ENCODE results near the gene COA8. TPM values are rescaled to one million over a fixed set of nuclear protein-coding genes. Genes with fewer than 3 reads are reported as not detected.

The COA8 gene
- total and polyA plus RNA-seq, 9 of the 15 experiments (the other 6 are each of a cell fraction or from before 2014, with no cell fraction given), result 5.0 to 35.3 (median 25.7) TPM

DNA sequence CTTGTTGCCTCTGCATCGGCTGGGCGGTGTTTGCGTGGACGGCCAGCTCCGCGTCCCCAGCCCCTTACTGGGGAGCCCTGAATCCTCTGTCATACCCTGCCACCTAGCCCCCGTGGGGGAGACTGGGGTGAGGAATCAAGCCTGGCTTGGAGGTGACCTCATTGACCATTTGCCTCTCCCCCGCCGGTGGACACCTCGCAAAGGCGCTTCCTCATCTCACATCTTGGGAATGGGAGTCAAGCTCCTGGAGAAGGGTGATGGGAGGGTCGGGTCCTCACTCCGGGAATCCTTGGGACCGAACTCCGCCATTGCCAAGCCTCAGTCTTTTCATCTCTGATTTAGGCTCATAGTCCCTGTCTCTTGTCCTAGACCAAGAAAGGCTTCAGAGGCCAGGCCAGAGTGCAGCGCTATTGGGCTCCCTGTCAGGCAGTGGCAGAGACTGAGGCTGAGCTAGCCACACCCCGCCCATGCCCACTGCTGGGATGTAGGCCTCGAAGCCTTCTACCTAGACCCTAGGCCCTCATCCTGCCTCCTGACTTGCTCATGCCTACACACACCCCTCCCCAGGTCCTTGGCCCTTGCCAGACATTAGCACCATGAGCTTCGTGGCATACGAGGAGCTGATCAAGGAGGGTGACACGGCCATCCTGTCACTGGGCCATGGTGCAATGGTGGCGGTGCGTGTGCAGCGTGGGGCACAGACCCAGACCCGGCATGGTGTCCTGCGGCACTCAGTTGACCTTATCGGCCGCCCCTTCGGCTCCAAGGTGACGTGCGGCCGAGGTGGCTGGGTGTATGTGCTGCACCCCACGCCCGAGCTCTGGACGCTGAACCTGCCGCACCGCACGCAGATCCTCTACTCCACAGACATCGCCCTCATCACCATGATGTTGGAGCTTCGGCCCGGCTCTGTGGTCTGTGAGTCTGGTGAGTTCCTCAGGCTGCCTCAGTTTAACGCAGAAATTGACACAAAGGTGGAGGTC, 33.1 kb upstream of the COA8 start (continued):
- TF ChIP-seq, protein P1, sequence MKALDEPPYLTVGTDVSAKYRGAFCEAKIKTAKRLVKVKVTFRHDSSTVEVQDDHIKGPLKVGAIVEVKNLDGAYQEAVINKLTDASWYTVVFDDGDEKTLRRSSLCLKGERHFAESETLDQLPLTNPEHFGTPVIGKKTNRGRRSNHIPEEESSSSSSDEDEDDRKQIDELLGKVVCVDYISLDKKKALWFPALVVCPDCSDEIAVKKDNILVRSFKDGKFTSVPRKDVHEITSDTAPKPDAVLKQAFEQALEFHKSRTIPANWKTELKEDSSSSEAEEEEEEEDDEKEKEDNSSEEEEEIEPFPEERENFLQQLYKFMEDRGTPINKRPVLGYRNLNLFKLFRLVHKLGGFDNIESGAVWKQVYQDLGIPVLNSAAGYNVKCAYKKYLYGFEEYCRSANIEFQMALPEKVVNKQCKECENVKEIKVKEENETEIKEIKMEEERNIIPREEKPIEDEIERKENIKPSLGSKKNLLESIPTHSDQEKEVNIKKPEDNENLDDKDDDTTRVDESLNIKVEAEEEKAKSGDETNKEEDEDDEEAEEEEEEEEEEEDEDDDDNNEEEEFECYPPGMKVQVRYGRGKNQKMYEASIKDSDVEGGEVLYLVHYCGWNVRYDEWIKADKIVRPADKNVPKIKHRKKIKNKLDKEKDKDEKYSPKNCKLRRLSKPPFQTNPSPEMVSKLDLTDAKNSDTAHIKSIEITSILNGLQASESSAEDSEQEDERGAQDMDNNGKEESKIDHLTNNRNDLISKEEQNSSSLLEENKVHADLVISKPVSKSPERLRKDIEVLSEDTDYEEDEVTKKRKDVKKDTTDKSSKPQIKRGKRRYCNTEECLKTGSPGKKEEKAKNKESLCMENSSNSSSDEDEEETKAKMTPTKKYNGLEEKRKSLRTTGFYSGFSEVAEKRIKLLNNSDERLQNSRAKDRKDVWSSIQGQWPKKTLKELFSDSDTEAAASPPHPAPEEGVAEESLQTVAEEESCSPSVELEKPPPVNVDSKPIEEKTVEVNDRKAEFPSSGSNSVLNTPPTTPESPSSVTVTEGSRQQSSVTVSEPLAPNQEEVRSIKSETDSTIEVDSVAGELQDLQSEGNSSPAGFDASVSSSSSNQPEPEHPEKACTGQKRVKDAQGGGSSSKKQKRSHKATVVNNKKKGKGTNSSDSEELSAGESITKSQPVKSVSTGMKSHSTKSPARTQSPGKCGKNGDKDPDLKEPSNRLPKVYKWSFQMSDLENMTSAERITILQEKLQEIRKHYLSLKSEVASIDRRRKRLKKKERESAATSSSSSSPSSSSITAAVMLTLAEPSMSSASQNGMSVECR (CRISPR knock-in tag; IDR thresholded peaks at IDR 0.05), result peak; percentile 12; the same call in 1 of the 2 replicates
- TF ChIP-seq GABPA (tag; conservative IDR thresholded peaks at IDR 0.05; ENCODE audit: low read depth), result peak; percentile 61
- TF ChIP-seq RBFOX2 (IDR thresholded peaks at IDR 0.05; ENCODE audit: low read depth, low read length), result peak; percentile 31; the same call in 1 of the 2 replicates
- TF ChIP-seq ZNF133 (CRISPR knock-in tag; IDR thresholded peaks at IDR 0.05), result no peak
- no peak for TF ChIP-seq ZFP30 (CRISPR knock-in tag; IDR thresholded peaks at IDR 0.05; ENCODE audit: borderline replicate concordance)
- peak; percentile 52; the same call in 1 of the 2 replicates for TF ChIP-seq ELF1 (tag; IDR thresholded peaks at IDR 0.05)
- TF ChIP-seq HNRNPH1 (optimal IDR thresholded peaks at IDR 0.05; ENCODE audit: low read depth, low read length), result no peak
